ENCODE measurements around the gene TYW1B.

DNA sequence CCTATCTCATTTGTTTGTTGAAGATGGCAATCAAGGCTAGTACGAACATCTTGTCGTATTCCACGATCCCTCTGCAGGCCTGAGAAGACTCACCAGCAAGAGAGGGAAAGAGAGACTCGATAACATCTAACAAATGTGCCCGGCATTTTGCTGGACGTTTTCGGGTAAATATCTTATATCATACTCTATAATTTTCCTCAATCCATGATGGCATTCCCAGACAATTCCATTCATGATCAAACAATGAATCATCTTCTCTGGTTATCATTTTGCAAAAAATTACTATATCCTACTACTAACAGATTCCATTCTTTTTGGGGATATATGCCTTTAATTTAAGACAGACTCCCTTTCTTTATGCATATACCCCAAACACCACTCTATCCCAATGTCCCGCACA lies 118.1 kb downstream of the TYW1B start:
- no peak for TF ChIP-seq EZH2 (IDR thresholded peaks at IDR 0.05; ENCODE audit: insufficient read depth, low read length)
- TF ChIP-seq, protein P1, sequence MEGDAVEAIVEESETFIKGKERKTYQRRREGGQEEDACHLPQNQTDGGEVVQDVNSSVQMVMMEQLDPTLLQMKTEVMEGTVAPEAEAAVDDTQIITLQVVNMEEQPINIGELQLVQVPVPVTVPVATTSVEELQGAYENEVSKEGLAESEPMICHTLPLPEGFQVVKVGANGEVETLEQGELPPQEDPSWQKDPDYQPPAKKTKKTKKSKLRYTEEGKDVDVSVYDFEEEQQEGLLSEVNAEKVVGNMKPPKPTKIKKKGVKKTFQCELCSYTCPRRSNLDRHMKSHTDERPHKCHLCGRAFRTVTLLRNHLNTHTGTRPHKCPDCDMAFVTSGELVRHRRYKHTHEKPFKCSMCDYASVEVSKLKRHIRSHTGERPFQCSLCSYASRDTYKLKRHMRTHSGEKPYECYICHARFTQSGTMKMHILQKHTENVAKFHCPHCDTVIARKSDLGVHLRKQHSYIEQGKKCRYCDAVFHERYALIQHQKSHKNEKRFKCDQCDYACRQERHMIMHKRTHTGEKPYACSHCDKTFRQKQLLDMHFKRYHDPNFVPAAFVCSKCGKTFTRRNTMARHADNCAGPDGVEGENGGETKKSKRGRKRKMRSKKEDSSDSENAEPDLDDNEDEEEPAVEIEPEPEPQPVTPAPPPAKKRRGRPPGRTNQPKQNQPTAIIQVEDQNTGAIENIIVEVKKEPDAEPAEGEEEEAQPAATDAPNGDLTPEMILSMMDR (IDR thresholded peaks at IDR 0.05; ENCODE audit: insufficient read depth, low read depth, low read length): no peak

Measured in astrocyte (in vitro differentiated cells and primary cell).